Measurements from ENCODE around the gene SCAP. TPM values are rescaled to one million over a fixed set of nuclear protein-coding genes. Genes with fewer than 3 reads are reported as not detected.

Gene SCAP
- total and polyA plus RNA-seq, 2 of the 13 experiments (the other 11 are each of a cell fraction or from before 2014, with no cell fraction given), result 40.4 to 53.3 TPM

DNA sequence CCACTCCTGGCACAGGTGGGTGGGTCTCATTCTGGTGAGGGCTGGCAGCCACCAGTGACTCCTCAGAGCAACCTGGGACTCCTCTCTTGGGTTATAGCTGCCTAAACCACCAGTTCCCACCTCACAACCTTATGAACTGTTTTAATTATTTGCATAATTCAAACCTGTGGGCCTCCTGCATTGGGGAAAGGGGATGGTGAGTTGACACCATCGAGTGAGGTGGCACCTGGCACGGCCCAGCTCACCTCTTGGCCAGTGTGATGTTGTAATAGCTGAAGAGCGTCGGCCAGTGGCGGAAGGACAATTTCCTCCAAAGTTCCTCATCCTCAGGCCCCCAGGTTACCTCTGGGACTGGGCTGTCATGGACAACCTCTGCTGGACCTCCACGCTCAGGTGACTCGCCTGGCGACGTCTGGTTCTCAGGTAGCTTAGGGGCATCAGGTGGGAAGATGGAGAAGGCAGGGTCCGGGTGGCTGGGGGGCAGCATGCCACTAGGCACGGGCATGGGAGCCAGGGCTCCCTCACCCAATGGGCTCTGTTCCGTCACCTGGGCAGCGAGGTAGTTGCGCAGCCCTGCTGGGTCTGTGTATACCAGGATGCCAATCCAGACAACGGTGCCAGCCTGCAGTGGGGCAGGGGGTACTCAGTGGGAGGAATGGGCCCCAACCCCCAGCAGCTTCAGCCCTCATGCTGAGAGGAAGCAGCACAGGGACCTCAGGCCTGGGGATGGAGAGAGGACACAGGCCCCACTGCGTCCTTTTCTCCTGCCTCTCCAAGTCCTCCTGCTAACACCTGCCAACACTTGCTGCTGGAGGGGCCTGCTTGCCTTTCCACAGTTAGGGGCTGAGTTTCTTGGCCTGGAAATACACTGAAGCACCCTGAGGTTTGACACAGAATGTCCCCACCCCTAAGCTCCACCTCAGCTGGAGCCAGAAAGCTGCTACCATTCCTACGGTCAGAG lies 56.4 kb downstream of the SCAP start:
- H4K20me1 ChIP-seq (ENCODE audit: insufficient read depth, low read length), result peaks cover 10% of the 10 kb centered on the region; the same call in 1 of the 2 replicates
- intact Hi-C loops (cut with micrococcal nuclease; ENCODE audit: unreplicated experiment) (loop anchor here (2.0 kb wide), 1 partner anchor 369 kb away; no protein-coding TSS in a partner anchor), in situ Hi-C loops (cut with HindIII; ENCODE audit: extremely low pct_ligation_motif_present, low pct_unique_long_range_greater_than_20kb) (loop anchor here (5.0 to 10.0 kb wide), 3 partner anchors 58 to 365 kb away; partner anchors contain the start of genes ELP6, SCAP and SMARCC1)
- DNase-seq (ENCODE audit: low spot score) (no peak), FAIRE-seq (no peak), ATAC-seq (no peak)
- H3K9ac ChIP-seq (ENCODE audit: insufficient read depth, low read depth, low read length), result no peak overlapping the region
- H3K79me2 ChIP-seq (ENCODE audit: insufficient read depth, low read length), result peaks cover 5% of the 10 kb centered on the region
- POLR2A ChIA-PET, result no interaction called here
- no peak overlapping the region for H2AFZ ChIP-seq (ENCODE audit: low read length)
- H3K9me3 ChIP-seq (ENCODE audit: low read length), result no peaks in the 10 kb centered on the region
- no TSS peak for BruUV-seq (replicated peaks)
- H3K27me3 ChIP-seq (ENCODE audit: control insufficient read depth in 1 of 2, insufficient read depth in 2 of 2, low read length in 2 of 2), result no peaks in the 10 kb centered on the region
- peak; percentile 52 for TF ChIP-seq AGO2 (optimal IDR thresholded peaks at IDR 0.05; ENCODE audit: low read depth, low read length)
- no peak for TF ChIP-seq NR2F2 (IDR thresholded peaks at IDR 0.05; ENCODE audit: borderline replicate concordance, low read depth)
- no peak overlapping the region for H3K4me2 ChIP-seq (ENCODE audit: low read depth, low read length)
- no peak overlapping the region for H3K4me3 ChIP-seq (replicated peaks in 1 of 3; ENCODE audit: insufficient read depth in 1 of 3, low read depth in 2 of 3, low read length in 3 of 3)
- peaks cover 25 to 46% of the 10 kb centered on the region in 2 experiments for H3K36me3 ChIP-seq (replicated peaks in 1 of 2; ENCODE audit: control insufficient read depth in 1 of 2, insufficient read depth in 2 of 2, low read length in 2 of 2)
- H3K27ac ChIP-seq (ENCODE audit: extremely low read length, insufficient read depth, low read length), result no peak overlapping the region
- CTCF ChIA-PET (ENCODE audit: low intra/inter-chr PET ratio, low total read pairs), result interaction anchor here (4.1 kb wide), 1 partner anchor 57 kb away, joined by 36 read pairs; the partner anchor contains the start of gene SCAP
- H3K4me1 ChIP-seq (ENCODE audit: insufficient read depth, low read length), result peaks cover 45% of the 10 kb centered on the region
- WGBS (ENCODE audit: low lambda C conversion rate), result 94% methylated on average over 9 of the region's 17 CpGs

DNA sequence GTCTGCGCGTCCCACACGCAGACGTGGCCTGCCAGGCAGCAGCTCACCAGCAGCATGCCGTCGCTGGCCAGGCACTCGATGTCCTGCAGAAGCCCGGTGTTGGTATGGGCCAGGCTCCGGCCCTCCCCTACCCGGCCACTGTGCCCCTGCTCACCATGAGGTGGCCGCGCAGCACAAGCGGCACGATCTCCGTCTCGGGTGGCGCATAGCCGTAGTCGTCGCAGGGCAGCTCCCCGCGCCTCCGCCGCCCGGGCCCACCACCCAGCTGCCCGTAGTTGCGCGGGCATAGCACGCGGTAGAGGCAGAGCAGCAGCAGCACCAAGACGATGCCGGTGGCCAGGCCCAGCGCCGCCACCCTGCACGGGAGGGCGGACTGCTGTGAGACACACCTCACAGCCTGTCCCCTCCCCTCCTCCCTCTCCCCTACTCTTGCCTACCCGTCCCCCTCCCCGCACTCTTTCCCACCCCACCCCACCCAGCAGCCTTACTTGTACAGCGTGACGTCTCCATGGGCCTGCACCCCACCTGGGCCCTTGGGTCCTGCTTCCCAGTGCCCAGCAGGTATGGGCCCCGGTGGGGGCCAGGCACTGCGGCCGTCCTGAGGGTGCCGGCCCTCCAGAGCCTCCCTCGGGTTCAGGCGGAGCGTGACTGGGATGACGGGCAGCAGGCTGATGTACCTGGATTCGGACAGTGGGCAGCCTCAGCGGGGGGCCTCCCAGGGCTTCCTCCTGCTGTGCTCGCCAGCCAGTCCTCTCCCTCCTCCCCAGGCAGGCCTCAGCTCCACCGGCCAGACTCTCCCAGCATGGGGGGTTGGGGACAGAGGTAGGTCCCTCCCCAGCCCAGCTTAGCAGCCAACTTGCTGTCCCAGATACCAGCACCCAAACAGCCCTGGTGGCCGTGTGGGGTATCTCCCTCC lies 57.3 kb downstream of the SCAP start:
- no peaks in the 10 kb centered on the region for H3K27me3 ChIP-seq (ENCODE audit: control insufficient read depth in 1 of 2, insufficient read depth in 2 of 2, low read length in 2 of 2)
- in situ Hi-C loops (cut with HindIII; ENCODE audit: extremely low pct_ligation_motif_present, low pct_unique_long_range_greater_than_20kb) (no loop called here), intact Hi-C loops (cut with micrococcal nuclease; ENCODE audit: unreplicated experiment) (no loop called here)
- DNase-seq (ENCODE audit: low spot score) (no peak), ATAC-seq (peak; percentile 24), FAIRE-seq (no peak)
- H2AFZ ChIP-seq (ENCODE audit: low read length), result no peak overlapping the region
- ChIA-PET POLR2A (no interaction called here), CTCF (ENCODE audit: low intra/inter-chr PET ratio, low total read pairs) (no interaction called here)
- H3K9me3 ChIP-seq (ENCODE audit: low read length), result no peaks in the 10 kb centered on the region
- peaks cover 31 to 56% of the 10 kb centered on the region in 2 experiments for H3K36me3 ChIP-seq (replicated peaks in 1 of 2; ENCODE audit: control insufficient read depth in 1 of 2, insufficient read depth in 2 of 2, low read length in 2 of 2)
- peaks cover 43% of the 10 kb centered on the region for H3K4me1 ChIP-seq (ENCODE audit: insufficient read depth, low read length)
- BruUV-seq (replicated peaks), result no TSS peak
- peaks cover 14% of the 10 kb centered on the region for H4K20me1 ChIP-seq (ENCODE audit: insufficient read depth, low read length)
- H3K79me2 ChIP-seq (ENCODE audit: insufficient read depth, low read length), result no peaks in the 10 kb centered on the region
- no peak overlapping the region for H3K27ac ChIP-seq (ENCODE audit: extremely low read length, insufficient read depth, low read length)
- H3K4me2 ChIP-seq (ENCODE audit: low read depth, low read length), result no peak overlapping the region
- WGBS (ENCODE audit: low lambda C conversion rate), result 96% methylated on average over 21 of the region's 53 CpGs
- no peak overlapping the region for H3K9ac ChIP-seq (ENCODE audit: insufficient read depth, low read depth, low read length)
- H3K4me3 ChIP-seq (replicated peaks in 1 of 3; ENCODE audit: insufficient read depth in 1 of 3, low read depth in 2 of 3, low read length in 3 of 3), result no peak overlapping the region
- TF ChIP-seq ZBTB1 (CRISPR knock-in tag; IDR thresholded peaks at IDR 0.05; ENCODE audit: borderline replicate concordance) (no peak), HNRNPK (IDR thresholded peaks at IDR 0.05; ENCODE audit: low read depth, low read length, poor library complexity, severe bottlenecking) (peak; percentile 79), RBM22 (optimal IDR thresholded peaks at IDR 0.05; ENCODE audit: low read length) (peak; percentile 32), AGO2 (optimal IDR thresholded peaks at IDR 0.05; ENCODE audit: low read depth, low read length) (peak; percentile 48), POLR2A (IDR thresholded peaks at IDR 0.05; ENCODE audit: insufficient read depth in 1 of 2, low read depth in 2 of 2, low read length in 2 of 2) (0 out of 4 replicates have a peak, but pooled peaks of 1 of the 2 experiments have one; percentile 23)

Measured in HepG2 (cell line).